GM12892 (cell line): Measurements from ENCODE around the gene KIAA1191. TPM values are rescaled to one million over a fixed set of nuclear protein-coding genes. Genes with fewer than 3 reads are reported as not detected.
"Not testable (repeated sequence)": the region's sequence is repeated elsewhere in the genome, so short reads cannot be mapped to it uniquely, and the experiment has no call there.

ENCODE experiments used
- DNase-seq: peaks from one replicate; pipeline ENCODE4 v3.0.0; 2011; ENCODE audit not compliant: insufficient read length
- FAIRE-seq: peaks from 2 replicates; lab custom pipeline; 2011; peaks lifted over from hg19 to GRCh38; lab: Jason Lieb, UNC
- POLR2A ChIP-seq: IDR thresholded peaks from 2 replicates; pipeline ENCODE4 v1.6.1; 2011; ENCODE audit warnings: low read depth, low read length, control low read depth
- POLR2AphosphoS5 ChIP-seq: IDR thresholded peaks from 2 replicates; pipeline ENCODE4 v1.6.1; 2011; ENCODE audit warnings: low read depth, low read length, control low read depth
- TAF1 ChIP-seq: IDR thresholded peaks from 2 replicates; pipeline ENCODE4 v1.6.1; 2011; ENCODE audit warnings: low read depth, mild to moderate bottlenecking, control low read depth, low read length, borderline replicate concordance
- polyA plus RNA-seq: library from polyadenylated mRNA; unstranded; fragments of >200 nt; gene quantifications from one replicate; pipeline ENCODE4 v1.2.1, GENCODE V29; 2012; ENCODE audit warnings: missing spikeins, inconsistent platforms; ENCODE audit not compliant: missing spikeins

KIAA1191 gene, protein sequence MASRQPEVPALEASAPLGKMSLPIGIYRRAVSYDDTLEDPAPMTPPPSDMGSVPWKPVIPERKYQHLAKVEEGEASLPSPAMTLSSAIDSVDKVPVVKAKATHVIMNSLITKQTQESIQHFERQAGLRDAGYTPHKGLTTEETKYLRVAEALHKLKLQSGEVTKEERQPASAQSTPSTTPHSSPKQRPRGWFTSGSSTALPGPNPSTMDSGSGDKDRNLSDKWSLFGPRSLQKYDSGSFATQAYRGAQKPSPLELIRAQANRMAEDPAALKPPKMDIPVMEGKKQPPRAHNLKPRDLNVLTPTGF
- 39.6 TPM for polyA plus RNA-seq

DNA sequence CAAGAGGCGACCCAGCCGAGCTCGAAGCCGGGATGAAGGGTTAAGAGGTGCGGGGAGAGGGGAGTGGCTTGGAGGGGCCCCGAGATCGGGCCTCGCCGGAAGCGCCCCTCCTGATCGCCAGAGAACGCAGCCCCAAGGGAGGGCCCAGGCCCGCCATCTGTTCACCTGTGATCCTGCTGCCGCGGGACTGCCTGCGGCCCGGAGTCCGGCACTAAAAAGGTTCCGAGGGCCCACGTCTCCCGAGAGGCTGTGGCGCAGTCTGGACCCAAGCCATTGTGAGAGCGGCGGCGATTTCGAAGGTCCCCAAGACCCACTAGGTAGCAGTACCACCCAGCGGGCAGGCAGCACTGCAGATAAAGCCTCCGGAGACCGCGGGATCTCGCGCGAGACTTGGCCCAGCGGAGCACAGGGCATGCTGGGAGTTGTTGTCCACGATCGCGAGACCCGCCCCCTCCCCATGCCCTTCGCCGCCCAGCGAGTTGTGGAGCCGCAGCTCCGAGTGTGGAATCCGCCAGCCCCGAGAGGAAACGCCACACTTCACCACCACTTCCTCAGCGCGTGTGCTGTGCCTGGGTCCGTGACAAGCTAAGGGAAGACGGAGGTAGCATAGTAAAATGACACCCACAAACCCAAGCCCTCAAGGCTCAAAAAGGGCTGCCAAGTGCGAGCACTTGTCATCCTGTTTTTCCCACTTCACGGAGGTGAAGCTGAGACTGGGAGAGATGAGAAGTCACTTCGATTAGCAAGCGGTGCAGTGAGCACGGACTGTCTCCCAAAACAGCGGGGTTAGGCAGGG, at the start of gene KIAA1191:
Gene KIAA1191 (minus strand): TSS at position 328 of the 796 bp plus-strand sequence. CDS start 2,256 bp downstream, outside the sequence.
- TF ChIP-seq POLR2A (peak; percentile 98), POLR2AphosphoS5 (peak; percentile 98), TAF1 (peak; percentile 71)
- FAIRE-seq (peak; percentile 88), DNase-seq (peak; percentile 82)

DNA sequence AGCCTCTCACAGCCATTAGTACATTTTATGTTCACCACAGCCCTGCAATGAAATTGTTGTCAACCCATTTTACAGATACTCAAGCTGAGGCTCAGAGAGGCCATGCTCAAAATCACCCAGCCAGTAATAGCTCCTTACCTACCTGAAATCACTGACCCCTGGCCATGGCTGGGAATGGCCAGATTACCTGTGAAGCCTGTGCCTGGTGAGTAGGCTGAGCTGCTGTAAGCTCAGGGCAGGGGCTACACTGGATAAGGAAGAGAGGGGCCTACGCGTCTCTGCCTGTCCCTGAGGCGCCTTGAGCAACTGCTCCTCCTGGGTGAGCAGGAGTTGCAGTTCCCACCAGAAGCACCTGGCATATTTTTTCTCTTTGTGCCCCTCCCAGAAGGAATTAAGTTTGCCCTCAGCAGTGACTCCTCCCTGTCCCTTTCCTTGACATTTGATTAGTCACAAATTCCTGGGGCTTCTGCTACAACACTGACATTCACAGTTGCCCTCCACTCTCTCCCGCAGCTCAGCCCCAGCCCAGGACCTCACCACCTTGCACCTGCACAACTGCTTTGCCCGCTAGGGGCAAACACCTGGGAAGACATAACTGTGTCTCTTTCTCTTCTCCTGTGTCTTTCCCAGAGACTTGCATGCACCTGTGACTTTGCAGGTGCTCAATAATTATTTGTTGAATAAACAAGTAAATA, 49.1 kb upstream of the KIAA1191 start:
- TF ChIP-seq TAF1 = no peak
- no peak for TF ChIP-seq POLR2A
- no peak for TF ChIP-seq POLR2AphosphoS5
- FAIRE-seq (no peak), DNase-seq (no peak)

DNA sequence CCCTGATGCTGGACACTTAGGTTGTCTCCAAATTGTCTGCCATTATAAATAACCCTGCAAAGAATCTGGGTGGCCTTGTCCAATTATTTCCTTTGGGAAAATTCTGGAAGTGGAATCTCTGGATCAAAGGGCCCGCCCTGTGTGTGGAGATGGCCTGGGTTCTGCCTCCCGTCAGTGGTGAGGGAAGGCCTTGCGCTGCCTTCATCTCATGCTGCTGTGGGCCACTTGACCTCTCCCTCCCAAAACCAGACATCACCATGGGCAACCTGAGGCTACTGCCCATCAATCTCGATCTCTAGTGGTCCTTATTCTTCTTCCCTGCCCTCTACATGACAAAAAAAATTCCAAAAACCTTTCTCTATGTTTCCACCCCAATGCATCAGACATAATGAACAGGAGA, 48.2 kb upstream of the KIAA1191 start:
- TF ChIP-seq POLR2AphosphoS5 (no peak), POLR2A (no peak), TAF1 (no peak)
- FAIRE-seq (no peak), DNase-seq (no peak)

DNA sequence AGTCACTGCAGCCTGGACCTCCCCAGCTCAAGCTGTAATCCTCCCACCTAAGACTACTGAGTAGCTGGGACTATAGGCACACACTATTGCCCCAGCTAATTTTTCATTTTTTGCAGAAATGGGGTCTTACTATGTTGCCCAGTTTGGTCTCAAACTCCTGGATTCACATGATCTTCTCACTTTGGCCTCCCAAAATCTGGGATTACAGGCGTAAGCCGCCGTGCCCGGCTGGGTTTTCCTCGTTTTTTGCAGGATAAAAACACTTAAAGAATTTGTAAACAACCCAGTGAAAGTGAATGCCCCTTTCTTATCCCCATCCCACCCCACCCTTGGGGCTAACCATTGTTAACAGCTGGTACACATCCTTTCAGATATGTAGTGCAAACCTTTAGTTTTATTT, 47.0 kb upstream of the KIAA1191 start:
- FAIRE-seq (no peak), DNase-seq (no peak)
- TF ChIP-seq TAF1 (no peak), POLR2AphosphoS5 (no peak), POLR2A (no peak)

DNA sequence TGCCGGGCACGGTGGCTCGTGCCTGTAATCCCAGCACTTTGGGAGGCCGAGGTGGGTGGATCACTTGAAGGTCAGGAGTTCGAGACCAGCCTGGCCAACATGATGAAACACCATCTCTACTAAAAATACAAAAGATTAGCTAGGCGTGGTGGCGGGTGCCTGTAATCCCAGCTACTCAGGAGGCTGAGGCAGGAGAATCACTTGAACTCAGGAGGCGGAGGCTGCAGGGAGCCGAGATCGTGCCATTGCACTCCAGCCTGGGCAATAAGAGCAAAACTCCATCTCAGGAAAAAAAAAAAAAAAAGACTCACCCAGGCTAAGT, 46.6 kb upstream of the KIAA1191 start:
- FAIRE-seq, DNase-seq: not testable (repeated sequence)

DNA sequence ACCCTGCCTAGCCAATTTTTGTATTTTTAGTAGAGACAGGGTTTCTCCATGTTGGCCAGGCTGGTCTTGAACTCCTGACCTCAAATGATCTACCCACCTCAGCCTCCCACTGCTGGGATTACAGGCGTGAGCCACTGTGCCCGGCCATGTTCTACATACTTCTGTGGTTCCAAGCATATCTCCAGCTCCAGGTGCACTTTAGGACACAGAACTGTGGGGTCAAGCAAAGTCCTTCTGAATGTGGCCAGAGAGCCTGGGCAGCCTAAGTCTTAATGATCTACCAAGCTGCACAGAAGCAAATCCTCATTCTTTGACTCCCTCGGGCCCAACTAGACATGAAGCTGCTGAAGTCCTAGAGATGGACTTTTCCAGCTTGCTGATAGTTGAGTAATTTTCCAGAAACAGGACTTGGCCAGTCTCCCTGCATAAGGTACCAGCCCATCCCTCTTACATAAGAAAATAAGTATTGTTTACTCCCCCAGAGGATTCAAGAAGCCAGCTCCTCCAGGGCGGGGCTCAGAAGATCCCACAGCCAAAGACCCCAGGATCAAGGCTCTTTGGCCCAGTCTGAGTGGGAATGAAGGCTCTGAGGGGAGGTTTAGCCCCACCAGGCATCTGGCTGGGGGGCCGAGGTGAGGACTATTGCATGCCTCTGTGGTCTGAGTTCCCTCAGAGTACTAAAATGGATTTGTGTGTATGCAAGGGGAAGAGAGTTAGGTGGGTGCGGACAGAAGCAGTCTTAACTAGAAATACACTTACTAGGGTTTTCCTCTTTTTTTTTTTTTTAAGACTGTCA, 46.1 kb upstream of the KIAA1191 start:
- DNase-seq = no peak
- FAIRE-seq = no peak
- no peak for TF ChIP-seq POLR2AphosphoS5
- no peak for TF ChIP-seq TAF1
- TF ChIP-seq POLR2A = no peak

DNA sequence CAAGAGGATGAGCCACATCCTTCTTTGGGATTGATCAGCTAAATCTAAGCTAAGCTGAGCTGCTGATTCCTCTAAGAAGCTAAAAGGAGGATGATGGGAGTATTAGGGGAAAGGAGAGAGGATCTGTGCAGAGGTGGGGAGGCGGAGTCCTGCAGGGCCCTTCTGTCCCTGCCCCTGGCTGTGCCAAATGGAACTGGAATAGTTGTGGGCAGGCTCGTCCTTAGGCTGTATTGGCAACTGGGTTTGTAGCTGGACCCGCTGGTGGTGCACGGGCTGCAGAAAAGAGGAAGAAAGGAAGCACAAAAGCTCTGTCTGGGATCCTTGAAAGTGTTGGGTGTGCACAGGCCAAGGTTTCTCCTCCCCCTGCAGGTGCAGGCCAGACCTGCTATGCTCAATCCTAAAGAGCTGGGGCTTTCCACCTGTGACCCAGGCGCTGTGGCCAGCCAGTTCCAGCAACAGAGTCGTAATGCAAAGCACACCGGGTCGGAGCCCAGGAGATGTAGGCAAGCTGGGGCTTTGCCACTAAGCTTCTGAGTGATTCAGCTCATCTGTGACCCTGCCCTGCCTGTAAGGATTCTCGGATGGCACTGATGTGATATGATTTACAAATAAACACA, 45.0 kb upstream of the KIAA1191 start:
- no peak for DNase-seq
- TF ChIP-seq POLR2A (no peak), POLR2AphosphoS5 (no peak), TAF1 (no peak)
- no peak for FAIRE-seq

DNA sequence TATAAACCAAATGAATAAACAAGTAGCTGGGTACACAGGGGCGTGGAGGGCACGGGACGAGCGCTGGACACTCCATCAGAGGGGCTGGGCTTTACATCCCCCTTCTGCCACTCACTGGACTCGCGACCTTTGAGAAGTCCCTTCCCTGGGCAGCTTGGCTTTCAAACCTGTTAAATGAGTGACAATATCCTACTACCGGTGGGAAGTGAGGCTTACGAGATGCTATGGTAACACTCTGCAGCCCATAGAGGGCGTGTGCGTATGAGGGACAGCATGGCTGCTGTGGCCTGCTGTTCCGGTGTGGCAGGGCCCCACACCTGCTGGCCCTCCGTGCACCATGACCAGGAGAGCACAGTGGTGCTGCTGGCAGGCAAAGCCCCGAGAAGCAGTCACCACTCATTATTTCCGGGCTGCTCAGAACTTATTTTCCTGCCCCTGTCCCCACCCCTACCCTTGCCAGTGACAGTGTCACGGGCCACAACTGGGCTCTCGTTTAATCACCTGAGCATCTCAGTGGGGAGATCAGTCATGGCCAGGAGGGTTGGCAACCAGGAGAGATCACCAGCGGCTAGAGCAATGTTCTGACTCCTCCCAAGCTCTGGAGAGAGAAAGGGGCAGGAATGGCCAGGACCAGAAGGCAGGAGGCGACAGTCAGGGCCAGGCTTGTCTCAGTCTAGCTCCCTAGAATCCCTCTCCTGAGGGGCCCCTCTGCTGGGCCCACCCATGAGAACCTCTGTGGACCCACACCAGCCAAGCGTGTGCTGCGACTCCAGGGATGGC, 44.3 kb upstream of the KIAA1191 start:
- FAIRE-seq (no peak), DNase-seq (no peak)

DNA sequence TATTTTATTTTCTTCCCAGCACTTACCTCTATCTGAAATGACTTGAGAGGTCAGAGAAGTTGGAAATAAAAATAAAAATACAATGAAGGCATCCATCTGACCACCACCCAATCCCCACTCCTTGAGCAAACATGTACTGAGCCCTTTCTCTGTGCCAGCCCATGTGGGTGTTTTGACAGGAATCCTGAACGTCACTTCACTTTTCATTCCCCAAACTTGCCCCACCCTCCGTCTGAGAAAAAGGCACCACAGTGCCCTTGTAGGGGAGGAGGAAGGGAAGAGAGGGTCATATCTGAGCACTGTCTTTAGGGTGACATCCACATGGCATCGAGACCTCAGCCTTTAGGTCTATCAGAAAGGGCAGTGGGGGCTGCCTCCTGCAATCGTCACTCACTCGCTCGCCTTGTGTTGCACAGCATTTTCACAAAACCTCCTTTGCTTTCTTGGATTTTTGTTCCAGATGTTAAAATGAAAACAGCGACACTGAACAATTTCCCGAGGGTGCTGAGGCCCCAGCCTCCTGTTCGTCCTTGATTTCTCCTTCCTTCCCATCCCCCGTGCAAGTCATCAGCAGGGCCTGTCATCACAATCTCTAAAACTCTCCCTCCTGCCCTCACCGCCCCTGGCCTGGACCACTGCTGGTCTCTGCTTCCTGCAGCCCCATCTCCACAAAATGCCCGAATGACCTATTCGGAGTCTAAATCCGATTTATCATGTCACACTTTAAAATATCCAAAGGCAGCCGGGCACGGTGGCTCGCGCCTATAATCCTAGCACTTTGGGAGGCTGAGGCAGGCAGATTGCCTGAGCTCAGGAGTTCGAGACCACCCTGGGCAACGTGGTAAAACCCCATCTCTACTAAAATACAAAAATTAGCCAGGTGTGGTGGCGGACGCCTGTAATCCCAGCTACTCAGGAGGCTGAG, 40.0 kb upstream of the KIAA1191 start:
- TF ChIP-seq POLR2A (no peak), TAF1 (no peak), POLR2AphosphoS5 (no peak)
- FAIRE-seq = no peak
- no peak for DNase-seq

More for the DNA sequence above, 44.3 kb upstream of the KIAA1191 start:
- no peak for TF ChIP-seq POLR2A
- TF ChIP-seq POLR2AphosphoS5 = no peak
- TF ChIP-seq TAF1 = no peak
